Uterus (tissue), 2 donors: ENCODE results near the gene CD320.

Experiments used
- CTCF ChIP-seq, 4 experiments: fragments of 200-600 bp in 2 of 4; fragments of 450-650 bp in 2 of 4; sonication (generic) in 2 of 4; IDR thresholded peaks; one replicate each; pipeline ENCODE4 v1.5.1; 2016 to 2019; ENCODE audit warnings: antibody characterized with exemption in 4 of 4, mild to moderate bottlenecking in 2 of 4, moderate library complexity in 1 of 4
- POLR2A ChIP-seq, 2 donors: fragments of 450-650 bp; IDR thresholded peaks; one replicate each; pipeline ENCODE4 v1.6.1; 2016; ENCODE audit warnings: antibody characterized with exemption in 2 of 2, mild to moderate bottlenecking in 1 of 2, moderate library complexity in 1 of 2

GRCh38 chr19:8340341-8341096 lies 32.4 kb upstream of the CD320 start:
- peak in 1 of 4 experiments; percentile 33 for TF ChIP-seq CTCF (IDR thresholded peaks at IDR 0.05)
- no peak for TF ChIP-seq POLR2A (IDR thresholded peaks at IDR 0.05)
